Measurements from ENCODE around the gene CREM. TPM values are rescaled to one million over a fixed set of nuclear protein-coding genes. Genes with fewer than 3 reads are reported as not detected.
A peak's percentile ranks its signal among the peaks of the same experiment; 100 is the strongest.

Gene CREM
- total and polyA plus RNA-seq, 8 donors: 8.5 to 21.9 (median 12.1) TPM

- FAIRE-seq: no peak
- DNase-seq: no peak
- 94 to 96% methylated on average over 5 of the region's 5 CpGs for WGBS, 2 donors
- Histone ChIP-seq H3K4me3 (no peak overlapping the region), H3K9me3 (no peaks in the 10 kb centered on the region), H3K27ac (no peak overlapping the region), H3K36me3 (no peaks in the 10 kb centered on the region), H3K27me3 (no peaks in the 10 kb centered on the region), H3K4me1 (no peaks in the 10 kb centered on the region)
- intact Hi-C loops (cut with DNase I): no loop called here
- no peak for ATAC-seq
- no peak for TF ChIP-seq CTCF (IDR thresholded peaks at IDR 0.05)
Observed at GRCh38 chr10:35208536-35208935, 81.9 kb downstream of the CREM start.

GRCh38 chr10:35208949-35209613 lies 82.4 kb downstream of the CREM start:
- Histone ChIP-seq H3K27me3 (no peaks in the 10 kb centered on the region), H3K4me1 (no peaks in the 10 kb centered on the region), H3K9me3 (no peaks in the 10 kb centered on the region), H3K27ac (no peak overlapping the region), H3K36me3 (no peaks in the 10 kb centered on the region), H3K4me3 (no peak overlapping the region)
- 83 to 86% methylated on average over 7 of the region's 7 CpGs for WGBS, 2 donors
- FAIRE-seq (no peak), DNase-seq (no peak), ATAC-seq (no peak)
- TF ChIP-seq CTCF (IDR thresholded peaks at IDR 0.05): no peak
- intact Hi-C loops (cut with DNase I): no loop called here

GRCh38 chr10:35210961-35211360 lies 84.3 kb downstream of the CREM start:
- no peak for FAIRE-seq
- no peak for ATAC-seq
- no peaks in the 10 kb centered on the region for H3K9me3 ChIP-seq
- H3K27me3 ChIP-seq: no peaks in the 10 kb centered on the region
- H3K27ac ChIP-seq: peak overlapping the region in 1 of 4 donors; percentile 14
- H3K4me1 ChIP-seq: no peaks in the 10 kb centered on the region
- H3K36me3 ChIP-seq: no peaks in the 10 kb centered on the region
- WGBS, 2 donors: 69 to 77% methylated on average over 6 of the region's 6 CpGs
- DNase-seq: no peak
- H3K4me3 ChIP-seq: no peak overlapping the region
- intact Hi-C loops (cut with DNase I): loop anchor here in 1 of 3 donors (10.0 kb wide), 1 partner anchor 96 kb away; no protein-coding TSS in a partner anchor
- no peak for TF ChIP-seq CTCF (IDR thresholded peaks at IDR 0.05)

- Histone ChIP-seq H3K36me3 (no peaks in the 10 kb centered on the region), H3K27me3 (no peaks in the 10 kb centered on the region), H3K4me1 (no peaks in the 10 kb centered on the region), H3K4me3 (no peak overlapping the region), H3K9me3 (no peaks in the 10 kb centered on the region), H3K27ac (peak overlapping the region in 1 of 4 donors; percentile 14)
- 42 to 45% methylated on average over 7 of the region's 7 CpGs for WGBS, 2 donors
- intact Hi-C loops (cut with DNase I): loop anchor here in 1 of 3 donors (10.0 kb wide), 1 partner anchor 97 kb away; no protein-coding TSS in a partner anchor
- DNase-seq: no peak
- no peak for TF ChIP-seq CTCF (IDR thresholded peaks at IDR 0.05)
- no peak for ATAC-seq
- no peak for FAIRE-seq
Observed at GRCh38 chr10:35211390-35211789, 84.7 kb downstream of the CREM start.

GRCh38 chr10:35212856-35213255 lies 86.2 kb downstream of the CREM start:
- Histone ChIP-seq H3K9me3 (no peaks in the 10 kb centered on the region), H3K4me1 (no peaks in the 10 kb centered on the region), H3K27me3 (no peaks in the 10 kb centered on the region), H3K36me3 (no peaks in the 10 kb centered on the region), H3K27ac (no peak overlapping the region), H3K4me3 (no peak overlapping the region)
- 77 to 82% methylated on average over 6 of the region's 6 CpGs for WGBS, 2 donors
- no peak for TF ChIP-seq CTCF (IDR thresholded peaks at IDR 0.05)
- DNase-seq (peak in 1 of 6 donors; percentile 40), ATAC-seq (peak in 2 of 4 donors; percentile 46 to 74), FAIRE-seq (no peak)
- intact Hi-C loops (cut with DNase I): loop anchor here in 1 of 3 donors (10.0 kb wide), 1 partner anchor 98 kb away; no protein-coding TSS in a partner anchor
